Gastrocnemius medialis (tissue), 4 donors: ENCODE results near the gene EMB. TPM values are rescaled to one million over a fixed set of nuclear protein-coding genes. Genes with fewer than 3 reads are reported as not detected.
"Not testable (repeated sequence)": the region's sequence is repeated elsewhere in the genome, so short reads cannot be mapped to it uniquely, and the experiment has no call there.

ENCODE experiments used
- ATAC-seq, 2 donors: fragments of 150-250 bp; one replicate each; pipeline ENCODE4 v1.9.1; 2016
- DNase-seq, 2 donors: peaks; one replicate each; pipeline ENCODE4 v3.0.0-alpha.2; 2019
- H3K27ac ChIP-seq, 4 donors: fragments of 200-600 bp; sonication (generic); 1 replicate in 1 of 4; 2 replicates in 3 of 4; pipeline ENCODE4 v1.5.1; 2016 to 2018; ENCODE audit warnings: mild to moderate bottlenecking in 2 of 4, moderate library complexity in 1 of 4
- H3K27me3 ChIP-seq, 3 donors: fragments of 200-600 bp; sonication (generic) in 2 of 3; 1 replicate in 1 of 3; 2 replicates in 2 of 3; pipeline versions ENCODE4 v1.5.1 to v1.6.0; 2016 to 2019; ENCODE audit warnings: mild to moderate bottlenecking in 1 of 3, moderate library complexity in 1 of 3
- H3K36me3 ChIP-seq, 2 donors: fragments of 200-600 bp; sonication (generic) in 1 of 2; one replicate each; pipeline ENCODE4 v1.5.1; 2017 to 2018
- H3K4me1 ChIP-seq, 2 donors: fragments of 200-600 bp; sonication (generic) in 1 of 2; one replicate each; pipeline ENCODE4 v1.5.1; 2016 to 2017; ENCODE audit warnings: mild to moderate bottlenecking in 2 of 2
- H3K4me3 ChIP-seq, 4 donors: fragments of 200-600 bp; sonication (generic) in 3 of 4; 1 replicate in 1 of 4; 2 replicates in 3 of 4; pipeline ENCODE4 v1.5.1; 2016 to 2019; ENCODE audit warnings: mild to moderate bottlenecking in 2 of 4
- H3K9me3 ChIP-seq, 3 donors: fragments of 200-600 bp; sonication (generic) in 2 of 3; 1 replicate in 1 of 3; 2 replicates in 2 of 3; pipeline ENCODE4 v1.5.1; 2016 to 2019
- CTCF ChIP-seq, 5 experiments: fragments of 450-650 bp in 3 of 5; fragments of 200-600 bp in 2 of 5; sonication (generic) in 2 of 5; IDR thresholded peaks in 4 of 5; conservative IDR thresholded peaks in 1 of 5; 1 replicate in 4 of 5; 2 replicates in 1 of 5; pipeline ENCODE4 v1.5.1; 2016 to 2019; ENCODE audit warnings: antibody characterized with exemption in 5 of 5, mild to moderate bottlenecking in 3 of 5, moderate library complexity in 3 of 5
- POLR2A ChIP-seq, 2 donors: fragments of 450-650 bp; IDR thresholded peaks; one replicate each; pipeline ENCODE4 v1.6.1; 2017; ENCODE audit warnings: antibody characterized with exemption in 2 of 2, mild to moderate bottlenecking in 2 of 2, moderate library complexity in 2 of 2
- in situ Hi-C, 4 donors: fragments of 200-750 bp; cut with MboI; loops; one replicate each; pipeline versions ENCODE4 v1.15.0 to v1.8.0; 2017; ENCODE audit warnings: low sequenced_read_pairs in 4 of 4
- intact Hi-C: fragments of 100-400 bp; cut with DNase I; formaldehyde crosslinking; loops from one replicate; pipeline ENCODE4 v1.15.1; 2023; ENCODE audit warnings: low total_unique reads
- total RNA-seq, 4 donors: library from RNA; depleted of rRNA; stranded (reverse); fragments of >200 nt; gene quantifications; one replicate each; pipeline versions ENCODE4 v1.1.0 to v1.2.3, GENCODE V29; 2016

EMB gene
- total RNA-seq, 4 donors from 2014 or later: 1.9 to 5.3 (median 2.4) TPM

- Histone ChIP-seq H3K27ac (no peak overlapping the region), H3K4me1 (no peaks in the 10 kb centered on the region), H3K27me3 (no peaks in the 10 kb centered on the region), H3K36me3 (no peaks in the 10 kb centered on the region), H3K9me3 (no peaks in the 10 kb centered on the region), H3K4me3 (no peak overlapping the region)
- no peak for DNase-seq
- intact Hi-C loops: no loop called here
- no peak for ATAC-seq
- TF ChIP-seq CTCF (IDR thresholded peaks at IDR 0.05 in 4 of 5, conservative IDR thresholded peaks at IDR 0.05 in 1 of 5): no peak
- no peak for TF ChIP-seq POLR2A (IDR thresholded peaks at IDR 0.05)
- in situ Hi-C loops: no loop called here
Measured at GRCh38 chr5:50435168-50435567, 5.9 kb downstream of the EMB start.

- intact Hi-C loops, H3K36me3 ChIP-seq, H3K4me1 ChIP-seq, H3K4me3 ChIP-seq, H3K27me3 ChIP-seq, H3K27ac ChIP-seq, in situ Hi-C loops, ATAC-seq, DNase-seq, H3K9me3 ChIP-seq: not testable (repeated sequence)
Measured at GRCh38 chr5:50431133-50431904, 9.8 kb downstream of the EMB start.

GRCh38 chr5:50423100-50423799 lies 17.8 kb downstream of the EMB start:
- H3K4me3 ChIP-seq, intact Hi-C loops, ATAC-seq, H3K27me3 ChIP-seq, DNase-seq, H3K36me3 ChIP-seq, in situ Hi-C loops, H3K9me3 ChIP-seq, H3K27ac ChIP-seq, H3K4me1 ChIP-seq: not testable (repeated sequence)

GRCh38 chr5:50421184-50421950 lies 19.7 kb downstream of the EMB start:
- H3K4me1 ChIP-seq, H3K27me3 ChIP-seq, H3K36me3 ChIP-seq, in situ Hi-C loops, intact Hi-C loops, H3K4me3 ChIP-seq, H3K9me3 ChIP-seq, ATAC-seq, DNase-seq, H3K27ac ChIP-seq: not testable (repeated sequence)

GRCh38 chr5:50420343-50420935 lies 20.6 kb downstream of the EMB start:
- in situ Hi-C loops (no loop called here), intact Hi-C loops (no loop called here)
- Histone ChIP-seq H3K4me3 (no peak overlapping the region), H3K27me3 (no peaks in the 10 kb centered on the region), H3K36me3 (no peaks in the 10 kb centered on the region), H3K4me1 (no peaks in the 10 kb centered on the region), H3K27ac (no peak overlapping the region), H3K9me3 (no peaks in the 10 kb centered on the region)
- TF ChIP-seq CTCF (IDR thresholded peaks at IDR 0.05 in 4 of 5, conservative IDR thresholded peaks at IDR 0.05 in 1 of 5) (no peak), POLR2A (IDR thresholded peaks at IDR 0.05) (no peak)
- no peak for DNase-seq
- no peak for ATAC-seq

GRCh38 chr5:50419656-50420055 lies 21.4 kb downstream of the EMB start:
- DNase-seq, H3K9me3 ChIP-seq, H3K4me3 ChIP-seq, in situ Hi-C loops, H3K4me1 ChIP-seq, H3K36me3 ChIP-seq, intact Hi-C loops, H3K27me3 ChIP-seq, ATAC-seq, H3K27ac ChIP-seq: not testable (repeated sequence)

GRCh38 chr5:50416637-50417036 lies 24.5 kb downstream of the EMB start:
- H3K36me3 ChIP-seq, intact Hi-C loops, ATAC-seq, DNase-seq, H3K4me1 ChIP-seq, H3K4me3 ChIP-seq, H3K27ac ChIP-seq, in situ Hi-C loops, H3K9me3 ChIP-seq, H3K27me3 ChIP-seq: not testable (repeated sequence)
